Body of pancreas (tissue), 4 donors: ENCODE results near the gene CFAP161. TPM values are rescaled to one million over a fixed set of nuclear protein-coding genes. Genes with fewer than 3 reads are reported as not detected.

Experiments
- ATAC-seq: fragments of 150-250 bp; one replicate; pipeline ENCODE4 v1.9.1; 2016
- DNase-seq, 4 donors: peaks; one replicate each; pipeline ENCODE4 v3.0.0-alpha.2; 2019
- H3K27ac ChIP-seq, 4 donors: fragments of 200-600 bp; sonication (generic); 1 replicate in 3 of 4; 2 replicates in 1 of 4; pipeline versions ENCODE4 v1.5.1 to v1.6.1; 2016 to 2019; ENCODE audit warnings: mild to moderate bottlenecking in 1 of 4, mixed read lengths in 1 of 4, moderate library complexity in 1 of 4
- H3K27me3 ChIP-seq, 2 donors: fragments of 200-600 bp; sonication (generic); one replicate each; pipeline ENCODE4 v1.6.0; 2016; ENCODE audit warnings: mild to moderate bottlenecking in 1 of 2
- H3K36me3 ChIP-seq, 2 donors: fragments of 200-600 bp; sonication (generic); replicated peaks in 1 of 2; 2 replicates each; pipeline ENCODE4 v1.5.1; 2016; ENCODE audit warnings: low read depth in 2 of 2; ENCODE audit not compliant: insufficient read depth in 1 of 2
- H3K4me1 ChIP-seq: fragments of 200-600 bp; sonication (generic); one replicate; pipeline ENCODE4 v1.6.0; 2016
- H3K4me3 ChIP-seq, 2 donors: fragments of 200-600 bp; sonication (generic); 1 replicate in 1 of 2; 2 replicates in 1 of 2; pipeline ENCODE4 v1.5.1; 2016 to 2019
- H3K9me3 ChIP-seq, 3 donors: fragments of 200-600 bp; sonication (generic); 1 replicate in 2 of 3; 2 replicates in 1 of 3; pipeline ENCODE4 v1.5.1; 2016
- POLR2A ChIP-seq, 3 donors: fragments of 450-650 bp; IDR thresholded peaks; one replicate each; pipeline ENCODE4 v1.6.1; 2016; ENCODE audit warnings: antibody characterized with exemption in 3 of 3, mild to moderate bottlenecking in 2 of 3
- WGBS, 2 donors: methylation state at CpG; one replicate each; pipeline ENCODE4 v1.1.5; 2017; 5-methylcytosine and 5-hydroxymethylcytosine counted together
- intact Hi-C: fragments of 100-400 bp; cut with DNase I; formaldehyde crosslinking; loops from one replicate; pipeline ENCODE4 v1.15.1; 2023
- total RNA-seq, 2 donors: library from RNA; depleted of rRNA; stranded (reverse); fragments of >200 nt; gene quantifications; one replicate each; pipeline ENCODE4 v1.1.0, GENCODE V29; 2016
- TF ChIP-seq, protein P1 (sequence below), 7 experiments: fragments of 450-650 bp in 4 of 7; fragments of 200-600 bp in 3 of 7; sonication (generic) in 3 of 7; IDR thresholded peaks; one replicate each; pipeline ENCODE4 v1.5.1; 2016 to 2019; ENCODE audit warnings: antibody characterized with exemption in 7 of 7

Gene CFAP161
- total RNA-seq, 2 donors from 2014 or later, result not detected

DNA sequence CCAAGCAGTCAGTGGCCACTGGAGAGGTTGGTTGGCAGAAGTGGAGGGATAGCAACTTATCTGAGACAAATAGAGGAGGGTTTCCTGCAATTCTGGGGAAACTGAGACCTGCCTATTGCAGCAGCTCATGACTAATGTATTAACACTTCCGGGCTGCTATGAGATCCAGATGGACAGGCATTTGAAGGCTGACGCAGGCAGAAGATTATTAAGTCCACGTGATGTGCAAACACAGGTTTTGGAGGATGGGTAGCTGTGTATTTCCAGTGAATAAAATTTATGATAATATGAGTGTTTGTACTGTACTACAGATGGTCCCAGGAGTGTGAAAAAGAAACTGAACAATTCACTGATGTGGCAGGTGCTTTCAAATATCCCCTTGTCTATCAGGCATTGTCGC, 28.5 kb upstream of the CFAP161 start:
- H3K36me3 ChIP-seq, result no peaks in the 10 kb centered on the region
- H3K4me3 ChIP-seq, result no peak overlapping the region
- peaks cover 6% of the 10 kb centered on the region for H3K4me1 ChIP-seq
- 62 to 66% methylated on average over 4 of the region's 4 CpGs for WGBS, 2 donors
- H3K9me3 ChIP-seq, result no peaks in the 10 kb centered on the region
- TF ChIP-seq POLR2A (IDR thresholded peaks at IDR 0.05), result no peak
- TF ChIP-seq, protein P1, sequence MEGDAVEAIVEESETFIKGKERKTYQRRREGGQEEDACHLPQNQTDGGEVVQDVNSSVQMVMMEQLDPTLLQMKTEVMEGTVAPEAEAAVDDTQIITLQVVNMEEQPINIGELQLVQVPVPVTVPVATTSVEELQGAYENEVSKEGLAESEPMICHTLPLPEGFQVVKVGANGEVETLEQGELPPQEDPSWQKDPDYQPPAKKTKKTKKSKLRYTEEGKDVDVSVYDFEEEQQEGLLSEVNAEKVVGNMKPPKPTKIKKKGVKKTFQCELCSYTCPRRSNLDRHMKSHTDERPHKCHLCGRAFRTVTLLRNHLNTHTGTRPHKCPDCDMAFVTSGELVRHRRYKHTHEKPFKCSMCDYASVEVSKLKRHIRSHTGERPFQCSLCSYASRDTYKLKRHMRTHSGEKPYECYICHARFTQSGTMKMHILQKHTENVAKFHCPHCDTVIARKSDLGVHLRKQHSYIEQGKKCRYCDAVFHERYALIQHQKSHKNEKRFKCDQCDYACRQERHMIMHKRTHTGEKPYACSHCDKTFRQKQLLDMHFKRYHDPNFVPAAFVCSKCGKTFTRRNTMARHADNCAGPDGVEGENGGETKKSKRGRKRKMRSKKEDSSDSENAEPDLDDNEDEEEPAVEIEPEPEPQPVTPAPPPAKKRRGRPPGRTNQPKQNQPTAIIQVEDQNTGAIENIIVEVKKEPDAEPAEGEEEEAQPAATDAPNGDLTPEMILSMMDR (IDR thresholded peaks at IDR 0.05), result no peak
- no peak for ATAC-seq
- no peak for DNase-seq
- intact Hi-C loops, result loop anchor here (5.0 to 10.0 kb wide), 2 partner anchors 162 to 279 kb away; no protein-coding TSS in a partner anchor
- H3K27ac ChIP-seq, result no peak overlapping the region
- H3K27me3 ChIP-seq, result no peaks in the 10 kb centered on the region

GRCh38 chr15:81106560-81106959, 27.5 kb upstream of the CFAP161 start:
- Histone ChIP-seq H3K9me3 (no peaks in the 10 kb centered on the region), H3K4me1 (peaks cover 6% of the 10 kb centered on the region), H3K36me3 (no peaks in the 10 kb centered on the region), H3K27ac (no peak overlapping the region), H3K27me3 (no peaks in the 10 kb centered on the region), H3K4me3 (no peak overlapping the region)
- intact Hi-C loops, result loop anchor here (5.0 to 10.0 kb wide), 2 partner anchors 161 to 278 kb away; no protein-coding TSS in a partner anchor
- WGBS, 2 donors, result 38 to 67% methylated on average over 3 to 6 of the region's 6 CpGs
- DNase-seq, result peak; percentile 64 to 77 (median 69)
- ATAC-seq, result peak; percentile 87
- TF ChIP-seq POLR2A (IDR thresholded peaks at IDR 0.05), result no peak
- TF ChIP-seq, protein P1 (IDR thresholded peaks at IDR 0.05), result peak; percentile 59 to 91 (median 88)

DNA sequence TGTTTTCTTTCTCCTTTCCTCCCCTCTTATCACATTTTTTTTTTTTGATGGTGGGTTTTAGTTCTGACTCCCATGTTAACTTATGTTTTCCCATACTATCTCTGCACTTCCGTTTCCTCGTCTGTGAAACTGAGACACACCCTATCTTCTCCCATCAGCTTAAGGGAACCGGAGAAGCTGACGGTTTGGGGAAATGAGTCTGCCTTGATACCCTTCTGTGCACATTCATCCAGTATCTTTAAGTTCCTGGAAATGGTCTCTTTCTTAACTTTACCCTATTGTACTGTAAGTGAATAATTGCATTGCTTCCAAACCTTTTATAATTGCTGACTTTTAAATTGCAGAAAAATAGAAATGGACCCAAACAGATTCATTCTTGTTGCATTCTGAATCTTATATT, 26.2 kb upstream of the CFAP161 start:
- H3K4me3 ChIP-seq, result no peak overlapping the region
- H3K36me3 ChIP-seq, result no peaks in the 10 kb centered on the region
- no peak for DNase-seq
- no peaks in the 10 kb centered on the region for H3K4me1 ChIP-seq
- intact Hi-C loops, result loop anchor here (5.0 to 10.0 kb wide), 2 partner anchors 159 to 277 kb away; no protein-coding TSS in a partner anchor
- TF ChIP-seq POLR2A (IDR thresholded peaks at IDR 0.05), result no peak
- TF ChIP-seq, protein P1 (IDR thresholded peaks at IDR 0.05), result no peak
- H3K27ac ChIP-seq, result no peak overlapping the region
- no peaks in the 10 kb centered on the region for H3K9me3 ChIP-seq
- no peak for ATAC-seq
- no peaks in the 10 kb centered on the region for H3K27me3 ChIP-seq
- 71 to 88% methylated on average over 4 of the region's 4 CpGs for WGBS, 2 donors

- H3K4me1 ChIP-seq, result peaks cover 4% of the 10 kb centered on the region
- intact Hi-C loops, result loop anchor here (5.0 to 10.0 kb wide), 2 partner anchors 159 to 276 kb away; no protein-coding TSS in a partner anchor
- TF ChIP-seq POLR2A (IDR thresholded peaks at IDR 0.05), result no peak
- TF ChIP-seq, protein P1 (IDR thresholded peaks at IDR 0.05), result peak in 6 of 7 experiments; percentile 21 to 48 (median 36)
- ATAC-seq, result no peak
- peak in 1 of 4 donors; percentile 44 for DNase-seq
- 10 to 40% methylated on average over 1 of the region's 1 CpG for WGBS, 2 donors
- H3K27ac ChIP-seq, result no peak overlapping the region
- H3K9me3 ChIP-seq, result no peaks in the 10 kb centered on the region
- no peak overlapping the region for H3K4me3 ChIP-seq
- H3K27me3 ChIP-seq, result no peaks in the 10 kb centered on the region
- H3K36me3 ChIP-seq, result no peaks in the 10 kb centered on the region
These were observed 25.6 kb upstream of the CFAP161 start for GRCh38 chr15:81108427-81108826.

DNA sequence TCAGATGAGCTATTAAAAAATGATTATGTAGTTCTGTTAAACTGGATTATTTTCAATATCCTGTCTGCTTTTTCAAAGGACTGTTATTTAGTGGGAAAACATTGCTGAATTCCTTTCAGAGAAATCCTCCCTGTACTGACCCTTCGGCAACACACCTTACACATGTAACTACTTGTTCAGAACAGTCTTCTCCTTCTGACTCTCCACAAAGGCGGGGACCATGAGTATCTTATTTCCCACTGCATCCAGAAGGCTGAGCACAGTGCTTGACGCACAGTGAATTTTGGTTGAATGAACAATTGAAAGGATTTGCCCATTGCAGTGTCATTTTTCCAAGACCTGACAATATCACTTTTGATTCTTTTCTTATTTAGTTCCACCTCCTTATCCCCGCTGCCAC, 23.1 kb upstream of the CFAP161 start:
- ATAC-seq, result no peak
- Histone ChIP-seq H3K4me1 (peaks cover 15% of the 10 kb centered on the region), H3K4me3 (no peak overlapping the region), H3K27me3 (no peaks in the 10 kb centered on the region), H3K27ac (no peak overlapping the region), H3K9me3 (no peaks in the 10 kb centered on the region), H3K36me3 (no peaks in the 10 kb centered on the region)
- intact Hi-C loops, result no loop called here
- DNase-seq, result no peak
- WGBS, 2 donors, result 65 to 74% methylated on average over 4 of the region's 4 CpGs
- TF ChIP-seq POLR2A (IDR thresholded peaks at IDR 0.05), result no peak
- TF ChIP-seq, protein P1 (IDR thresholded peaks at IDR 0.05), result no peak
